GM23248 (cell line): Measurements from ENCODE around the gene ARMS2. TPM values are rescaled to one million over a fixed set of nuclear protein-coding genes. Genes with fewer than 3 reads are reported as not detected.

Experiments
- DNase-seq: peaks from one replicate; pipeline ENCODE4 v3.0.0-alpha.2; 2015
- H2AFZ ChIP-seq: fragments of 200-600 bp; sonication (generic); 2 replicates; pipeline ENCODE4 v1.6.1; 2016; ENCODE audit warnings: antibody characterized with exemption
- H3F3A ChIP-seq: fragments of 200-600 bp; sonication (generic); 2 replicates; pipeline ENCODE4 v1.6.1; 2016; ENCODE audit warnings: mild to moderate bottlenecking, antibody characterized with exemption, mixed run types; ENCODE audit not compliant: insufficient read depth
- H3K27ac ChIP-seq: fragments of 200-600 bp; sonication (generic); 2 replicates; pipeline ENCODE4 v1.5.1; 2016; ENCODE audit warnings: mild to moderate bottlenecking
- H3K27me3 ChIP-seq: fragments of 200-600 bp; sonication (generic); replicated peaks from 2 replicates; pipeline ENCODE4 v1.6.1; 2016; ENCODE audit warnings: mild to moderate bottlenecking; ENCODE audit not compliant: insufficient read depth
- H3K36me3 ChIP-seq: fragments of 200-600 bp; sonication (generic); 2 replicates; pipeline ENCODE4 v1.6.1; 2016; ENCODE audit warnings: low read depth, mild to moderate bottlenecking
- H3K4me1 ChIP-seq: fragments of 200-600 bp; sonication (generic); 2 replicates; pipeline ENCODE4 v1.6.1; 2016; ENCODE audit warnings: mild to moderate bottlenecking; ENCODE audit not compliant: insufficient read depth
- H3K4me2 ChIP-seq: fragments of 200-600 bp; sonication (generic); one replicate; pipeline ENCODE4 v1.6.1; 2016; ENCODE audit warnings: mild to moderate bottlenecking; ENCODE audit not compliant: unreplicated experiment
- H3K4me3 ChIP-seq: fragments of 200-600 bp; sonication (generic); 2 replicates; pipeline ENCODE4 v1.5.1; 2016; ENCODE audit warnings: mild to moderate bottlenecking
- H3K79me2 ChIP-seq: fragments of 200-600 bp; sonication (generic); 2 replicates; pipeline ENCODE4 v1.6.1; 2016; ENCODE audit warnings: mild to moderate bottlenecking; ENCODE audit not compliant: insufficient read depth
- H3K9ac ChIP-seq: fragments of 200-600 bp; sonication (generic); 2 replicates; pipeline ENCODE4 v1.6.1; 2016; ENCODE audit warnings: mild to moderate bottlenecking
- H3K9me2 ChIP-seq: fragments of 200-600 bp; sonication (generic); 2 replicates; pipeline ENCODE4 v1.6.1; 2016; ENCODE audit warnings: mixed run types, mild to moderate bottlenecking, moderate library complexity; ENCODE audit not compliant: insufficient read depth
- H3K9me3 ChIP-seq: fragments of 200-600 bp; sonication (generic); one replicate; pipeline ENCODE4 v1.6.1; 2017; ENCODE audit warnings: low read depth
- H4K20me1 ChIP-seq: fragments of 200-600 bp; sonication (generic); 2 replicates; pipeline ENCODE4 v1.6.0; 2016; ENCODE audit not compliant: insufficient read depth
- EZH2 ChIP-seq: fragments of 200-600 bp; sonication (generic); IDR thresholded peaks from 2 replicates; pipeline ENCODE4 v1.6.1; 2018; ENCODE audit warnings: antibody characterized with exemption, mild to moderate bottlenecking; ENCODE audit not compliant: insufficient read depth, poor library complexity, severe bottlenecking
- EZH2phosphoT487 ChIP-seq: fragments of 200-600 bp; sonication (generic); IDR thresholded peaks from 2 replicates; pipeline ENCODE4 v1.6.1; 2018; ENCODE audit warnings: antibody characterized with exemption, moderate library complexity, mild to moderate bottlenecking, low read depth; ENCODE audit not compliant: insufficient read depth
- WGBS, 2 experiments: methylation state at CpG; one replicate each; pipeline ENCODE4 v1.1.6; 2015 to 2017; ENCODE audit warnings: low lambda C conversion rate in 2 of 2, low coverage in 1 of 2; ENCODE audit errors: missing lambda C conversion rate in 2 of 2; 5-methylcytosine and 5-hydroxymethylcytosine counted together
- in situ Hi-C: fragments of 300-500 bp; cut with MboI; formaldehyde crosslinking; loops from 2 replicates; pipeline ENCODE4 v1.15.0; 2020
- polyA plus RNA-seq: library from polyadenylated mRNA; unstranded; fragments of >200 nt; fragmentation: Nextera tagmentation; extraction: Ambion mirVana; gene quantifications from 2 replicates; pipeline ENCODE4 v1.2.1, GENCODE V29; 2016
- total RNA-seq: library from RNA; depleted of rRNA; stranded (reverse); fragments of >200 nt; shearing (Covaris generic); gene quantifications from 2 replicates; pipeline ENCODE4 v1.2.3, GENCODE V29; 2014

Gene ARMS2
- total and polyA plus RNA-seq, 2 experiments from 2014 or later, result not detected

DNA sequence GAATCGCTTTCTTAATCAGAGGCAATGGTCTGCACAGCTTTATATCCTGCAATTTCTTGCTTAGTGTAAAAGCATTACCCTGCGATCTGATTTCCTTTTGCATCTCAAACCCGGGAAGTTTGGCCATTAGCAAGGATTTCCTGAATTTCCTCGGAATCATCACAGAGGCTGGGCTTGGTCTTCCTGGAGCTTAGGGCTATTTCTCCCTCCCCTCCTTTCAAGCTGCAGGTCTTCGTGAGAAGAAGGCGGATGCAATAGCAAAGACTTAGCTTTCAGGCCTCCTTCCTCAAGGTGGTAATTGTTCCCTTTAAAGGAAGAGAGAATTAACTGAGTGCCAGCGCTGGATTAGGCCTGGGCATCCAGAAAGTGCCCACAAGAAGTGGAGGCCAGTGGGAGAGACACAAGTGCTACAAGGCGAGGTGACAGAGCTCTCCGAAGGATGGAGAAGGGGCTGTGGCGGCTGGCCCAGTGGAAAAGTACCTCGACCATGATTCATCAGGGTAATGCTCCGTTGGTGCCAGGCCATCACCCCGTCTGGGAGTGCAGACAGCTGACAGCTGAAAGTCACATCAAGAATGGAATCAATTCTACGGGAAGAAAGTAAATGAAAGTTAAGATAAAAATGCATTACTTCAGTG is 4.0 kb upstream of the ARMS2 start:
- Histone ChIP-seq H3K36me3 (no peaks in the 10 kb centered on the region), H3K79me2 (no peaks in the 10 kb centered on the region), H3K9ac (no peak overlapping the region), H3K27ac (no peak overlapping the region), H3K4me2 (no peak overlapping the region), H3K9me2 (no peaks in the 10 kb centered on the region), H3K4me1 (no peaks in the 10 kb centered on the region), H3K9me3 (no peaks in the 10 kb centered on the region), H2AFZ (no peak overlapping the region), H4K20me1 (no peaks in the 10 kb centered on the region), H3K27me3 (no peaks in the 10 kb centered on the region), H3K4me3 (no peak overlapping the region), H3F3A (no peaks in the 10 kb centered on the region)
- in situ Hi-C loops, result no loop called here
- 81 to 84% methylated on average over 14 of the region's 14 CpGs for WGBS, 2 experiments
- TF ChIP-seq EZH2phosphoT487, result no peak
- no peak for TF ChIP-seq EZH2
- DNase-seq, result no peak

DNA sequence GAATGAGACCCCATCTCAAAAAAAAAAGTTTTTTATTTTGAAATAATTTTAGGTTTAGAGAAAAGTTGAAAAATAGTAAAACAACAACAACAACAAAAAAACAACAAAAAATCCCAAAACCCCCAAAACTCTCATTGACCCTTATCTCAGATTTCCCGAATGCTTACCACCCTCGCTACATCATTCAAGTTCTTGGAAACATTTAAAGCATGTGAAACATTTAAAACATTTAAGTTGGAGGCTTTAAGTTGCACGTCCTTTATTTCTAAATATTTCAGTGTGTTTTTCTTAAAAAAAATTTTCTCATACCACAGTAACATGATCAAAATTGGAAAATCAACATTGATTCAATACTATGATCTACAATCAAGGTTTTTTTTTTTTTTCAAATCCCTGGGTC is 382 bp upstream of the ARMS2 start:
- no peak overlapping the region for H3K27ac ChIP-seq
- H3K9ac ChIP-seq, result no peak overlapping the region
- H3K4me3 ChIP-seq, result no peak overlapping the region
- H4K20me1 ChIP-seq, result no peaks in the 10 kb centered on the region
- TF ChIP-seq EZH2phosphoT487 (no peak), EZH2 (no peak)
- WGBS, 2 experiments, result 84 to 89% methylated on average over 3 of the region's 3 CpGs
- no peak for DNase-seq
- H3K4me1 ChIP-seq, result no peaks in the 10 kb centered on the region
- no peak overlapping the region for H2AFZ ChIP-seq
- H3K9me3 ChIP-seq, result no peaks in the 10 kb centered on the region
- H3K27me3 ChIP-seq, result no peaks in the 10 kb centered on the region
- no peak overlapping the region for H3K4me2 ChIP-seq
- H3F3A ChIP-seq, result no peaks in the 10 kb centered on the region
- H3K36me3 ChIP-seq, result no peaks in the 10 kb centered on the region
- no peaks in the 10 kb centered on the region for H3K9me2 ChIP-seq
- in situ Hi-C loops, result no loop called here
- H3K79me2 ChIP-seq, result no peaks in the 10 kb centered on the region

DNA sequence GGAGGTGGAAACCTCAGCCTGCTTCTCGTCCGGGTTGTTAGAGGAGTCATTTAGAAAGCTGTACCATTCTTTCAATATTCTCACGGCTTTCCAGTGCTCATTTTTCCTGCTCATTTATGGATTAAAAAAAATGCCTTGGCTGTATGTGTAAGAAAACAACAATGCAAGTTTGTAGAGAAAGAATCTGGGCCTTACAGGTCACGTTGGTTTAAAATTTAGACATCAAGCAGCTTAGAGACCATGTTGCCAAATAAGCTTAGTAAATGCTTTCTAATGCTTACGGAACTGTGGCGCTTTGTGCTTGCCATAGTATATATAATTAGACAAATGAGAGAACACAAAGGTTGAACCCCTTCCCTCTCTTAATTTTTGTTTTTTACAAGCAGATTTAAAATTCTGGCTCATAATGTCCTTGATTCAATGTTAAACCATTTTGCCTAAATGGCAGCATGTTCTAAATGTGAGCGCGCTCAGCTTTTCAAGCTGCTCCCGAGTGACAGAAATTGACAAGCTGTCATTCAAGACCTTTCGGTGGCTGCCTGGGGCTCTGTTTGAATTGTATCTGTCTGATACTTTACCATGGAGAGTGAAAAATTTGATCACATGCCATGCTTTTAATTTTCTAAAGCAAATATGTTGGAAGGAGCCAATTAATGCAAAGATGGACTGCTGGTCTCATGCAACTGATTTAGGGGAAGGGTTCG is 1.1 kb downstream of the ARMS2 start:
- 0 out of 2 replicates have a peak, but pooled peaks cover 5% of the 10 kb centered on the region for H3K4me1 ChIP-seq
- no peak overlapping the region for H3K27ac ChIP-seq
- H3K4me2 ChIP-seq, result no peak overlapping the region
- no peaks in the 10 kb centered on the region for H3K27me3 ChIP-seq
- no peaks in the 10 kb centered on the region for H3K9me2 ChIP-seq
- H4K20me1 ChIP-seq, result no peaks in the 10 kb centered on the region
- in situ Hi-C loops, result no loop called here
- H3K4me3 ChIP-seq, result no peak overlapping the region
- H3K79me2 ChIP-seq, result no peaks in the 10 kb centered on the region
- no peak for TF ChIP-seq EZH2
- no peak for TF ChIP-seq EZH2phosphoT487
- H3F3A ChIP-seq, result no peaks in the 10 kb centered on the region
- no peak overlapping the region for H2AFZ ChIP-seq
- WGBS, 2 experiments, result 86 to 89% methylated on average over 11 of the region's 11 CpGs
- no peaks in the 10 kb centered on the region for H3K36me3 ChIP-seq
- H3K9me3 ChIP-seq, result no peaks in the 10 kb centered on the region
- H3K9ac ChIP-seq, result no peak overlapping the region
- no peak for DNase-seq

DNA sequence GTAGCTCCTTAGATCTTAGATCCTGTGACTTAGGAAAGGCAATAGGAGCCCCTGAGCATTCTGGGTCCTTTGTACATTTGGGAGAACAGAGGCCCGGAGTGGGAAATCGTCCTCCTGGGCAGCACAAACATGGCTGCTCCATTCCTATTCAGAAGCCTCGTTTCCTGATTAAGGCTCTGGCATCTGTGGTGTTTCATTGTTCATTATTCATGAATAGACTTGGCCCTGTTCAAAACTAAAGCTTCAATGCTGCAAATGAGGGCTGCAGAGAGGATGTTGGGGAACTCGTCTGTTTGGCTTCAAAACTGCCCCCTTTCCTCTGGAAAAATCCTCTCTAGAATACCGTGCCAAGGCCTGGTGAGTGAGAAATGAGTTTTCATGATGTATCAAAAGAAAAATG is 3.5 kb downstream of the ARMS2 start:
- no peak overlapping the region for H3K27ac ChIP-seq
- H3F3A ChIP-seq, result no peaks in the 10 kb centered on the region
- H3K36me3 ChIP-seq, result no peaks in the 10 kb centered on the region
- no peaks in the 10 kb centered on the region for H3K9me2 ChIP-seq
- H3K79me2 ChIP-seq, result peaks cover under 1% of the 10 kb centered on the region; the same call in 1 of the 2 replicates
- 0 out of 2 replicates have a peak, but pooled peaks cover 9% of the 10 kb centered on the region for H3K4me1 ChIP-seq
- no peak for TF ChIP-seq EZH2phosphoT487
- TF ChIP-seq EZH2, result no peak
- no peaks in the 10 kb centered on the region for H4K20me1 ChIP-seq
- no peak overlapping the region for H2AFZ ChIP-seq
- whole genome bisulfite sequencing, 2 experiments, result 85 to 94% methylated on average over 5 of the region's 5 CpGs
- DNase-seq, result no peak
- no peak overlapping the region for H3K4me3 ChIP-seq
- H3K27me3 ChIP-seq, result no peaks in the 10 kb centered on the region
- H3K9me3 ChIP-seq, result no peaks in the 10 kb centered on the region
- in situ Hi-C loops, result no loop called here
- no peak overlapping the region for H3K4me2 ChIP-seq
- H3K9ac ChIP-seq, result no peak overlapping the region

DNA sequence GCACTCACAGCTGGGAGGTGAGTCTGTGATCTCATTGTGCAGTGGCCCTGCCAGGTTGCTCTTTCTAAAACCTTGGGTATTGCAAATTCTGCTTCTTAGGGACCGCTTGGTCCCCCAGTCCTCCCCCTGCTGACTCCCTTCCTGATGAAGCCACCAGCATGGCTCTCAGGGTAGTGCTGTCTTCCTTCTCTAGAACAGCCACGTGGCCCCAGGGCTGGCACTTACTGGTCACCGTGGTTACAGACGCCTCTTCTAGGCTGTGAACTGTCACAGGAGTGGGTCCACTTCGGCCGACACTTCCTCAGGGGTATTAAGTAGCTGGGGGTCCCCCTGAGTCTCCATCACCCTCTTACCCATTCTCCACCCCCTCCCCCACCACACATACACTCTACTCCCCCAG is 4.2 kb downstream of the ARMS2 start:
- in situ Hi-C loops, result no loop called here
- no peaks in the 10 kb centered on the region for H3F3A ChIP-seq
- H2AFZ ChIP-seq, result no peak overlapping the region
- H3K4me2 ChIP-seq, result no peak overlapping the region
- H3K27me3 ChIP-seq, result no peaks in the 10 kb centered on the region
- no peak for TF ChIP-seq EZH2
- no peak for TF ChIP-seq EZH2phosphoT487
- no peaks in the 10 kb centered on the region for H3K36me3 ChIP-seq
- no peak overlapping the region for H3K27ac ChIP-seq
- H3K9ac ChIP-seq, result no peak overlapping the region
- no peaks in the 10 kb centered on the region for H3K9me2 ChIP-seq
- no peaks in the 10 kb centered on the region for H4K20me1 ChIP-seq
- no peak overlapping the region for H3K4me3 ChIP-seq
- no peak for DNase-seq
- no peaks in the 10 kb centered on the region for H3K9me3 ChIP-seq
- 0 out of 2 replicates have a peak, but pooled peaks cover 14% of the 10 kb centered on the region for H3K4me1 ChIP-seq
- H3K79me2 ChIP-seq, result peaks cover 8% of the 10 kb centered on the region
- 94 to 96% methylated on average over 6 of the region's 6 CpGs for WGBS, 2 experiments
